NCI-H1694 (cell line): ENCODE measurements around the gene PLSCR3.

ENCODE experiments used
- DNase-seq: peaks from one replicate; lab custom pipeline; 2025; lab: John Stamatoyannopoulos, UW

The PLSCR3 gene

GRCh38 chr17:7347630-7348477, 46.5 kb downstream of the PLSCR3 start:
- no peak for DNase-seq

GRCh38 chr17:7346761-7347614, 47.3 kb downstream of the PLSCR3 start:
- DNase-seq = no peak

- DNase-seq = no peak
Measured at GRCh38 chr17:7343250-7343649, 51.1 kb downstream of the PLSCR3 start.

GRCh38 chr17:7341842-7342241, 52.5 kb downstream of the PLSCR3 start:
- no peak for DNase-seq

- no peak for DNase-seq
Measured at GRCh38 chr17:7340179-7340578, 54.1 kb downstream of the PLSCR3 start.
